HG03103 (cell line): ENCODE results near the gene CENPP.

Source experiments
- ATAC-seq: cut with Tn5 transposase; IDR thresholded peaks from one replicate; pipeline ENCODE4 v1.9.1; 2021; ENCODE audit warnings: low read depth; ENCODE audit not compliant: unreplicated experiment

Gene CENPP

GRCh38 chr9:92527832-92528521 lies 202.2 kb downstream of the CENPP start:
- no peak for ATAC-seq

GRCh38 chr9:92528522-92528849 lies 202.7 kb downstream of the CENPP start:
- no peak for ATAC-seq

- ATAC-seq = no peak
These were observed 203.4 kb downstream of the CENPP start for GRCh38 chr9:92529124-92529523.

GRCh38 chr9:92530893-92531292 lies 205.1 kb downstream of the CENPP start:
- ATAC-seq = no peak

- ATAC-seq = no peak
These were observed 208.5 kb downstream of the CENPP start for GRCh38 chr9:92534204-92534603.

- no peak for ATAC-seq
These were observed 208.9 kb downstream of the CENPP start for GRCh38 chr9:92534674-92535073.

GRCh38 chr9:92535940-92536850 lies 210.4 kb downstream of the CENPP start, which contains the start of gene ECM2:
Gene ECM2, minus strand, starts transcription at chr9:92535990. Its CDS starts 13,124 bp downstream, at chr9:92522866.
- ATAC-seq = no peak

- ATAC-seq = no peak
These were observed 212.8 kb downstream of the CENPP start for GRCh38 chr9:92538541-92538940.

GRCh38 chr9:92543972-92544371 lies 218.2 kb downstream of the CENPP start:
- ATAC-seq = no peak

- ATAC-seq = no peak
These were observed 219.3 kb downstream of the CENPP start for GRCh38 chr9:92545002-92545510.

- no peak for ATAC-seq
These were observed 221.6 kb downstream of the CENPP start for GRCh38 chr9:92547356-92547755.

GRCh38 chr9:92550765-92551164 lies 225.0 kb downstream of the CENPP start:
- no peak for ATAC-seq

GRCh38 chr9:92558612-92559374 lies 233.0 kb downstream of the CENPP start:
- no peak for ATAC-seq

- no peak for ATAC-seq
These were observed 235.9 kb downstream of the CENPP start for GRCh38 chr9:92561374-92562330.

- ATAC-seq = no peak
These were observed 236.8 kb downstream of the CENPP start for GRCh38 chr9:92562461-92562967.

GRCh38 chr9:92563116-92564100 lies 237.7 kb downstream of the CENPP start:
- ATAC-seq = no peak

- no peak for ATAC-seq
These were observed 238.8 kb downstream of the CENPP start for GRCh38 chr9:92564504-92564903.

GRCh38 chr9:92564982-92565381 lies 239.2 kb downstream of the CENPP start:
- no peak for ATAC-seq
